Measurements from ENCODE around the gene CREM. TPM values are rescaled to one million over a fixed set of nuclear protein-coding genes. Genes with fewer than 3 reads are reported as not detected.

The CREM gene
- total and polyA plus RNA-seq, 10 of the 15 experiments (the other 5 are each of a cell fraction or from before 2014, with no cell fraction given) = 51.3 to 115 (median 70.6) TPM

- no peak for TF ChIP-seq ZNF592 (IDR thresholded peaks at IDR 0.05)
These were observed 40.0 kb downstream of the CREM start (continued) for GRCh38 chr10:35166607-35167006.

GRCh38 chr10:35167342-35167741 is 40.7 kb downstream of the CREM start:
- BruUV-seq (replicated peaks) = no TSS peak
- no peak for ATAC-seq
- TF ChIP-seq SKIL (IDR thresholded peaks at IDR 0.05; ENCODE audit: low read depth, poor library complexity, severe bottlenecking) (no peak), SMC3 (IDR thresholded peaks at IDR 0.05; ENCODE audit: borderline replicate concordance, low read length) (no peak), ZBTB33 (IDR thresholded peaks at IDR 0.05) (no peak), ZNF207 (IDR thresholded peaks at IDR 0.05; ENCODE audit: borderline replicate concordance) (no peak), PML (IDR thresholded peaks at IDR 0.05; ENCODE audit: low read length) (no peak), ZNF687 (IDR thresholded peaks at IDR 0.05) (no peak), RCOR1 (conservative IDR thresholded peaks at IDR 0.05; ENCODE audit: low read depth, low read length) (no peak), NFYA (IDR thresholded peaks at IDR 0.05; ENCODE audit: borderline replicate concordance, low read depth, low read length) (no peak)

More at GRCh38 chr10:35167342-35167741, 40.7 kb downstream of the CREM start:
- no peaks in the 10 kb centered on the region for H3K4me1 ChIP-seq (ENCODE audit: control insufficient read depth, insufficient read depth, low read length)
- WGBS (ENCODE audit: insufficient coverage, insufficient replicate concordance, low lambda C conversion rate, missing lambda C conversion rate) = 50% methylated on average over 2 of the region's 2 CpGs
- intact Hi-C loops (cut with micrococcal nuclease; ENCODE audit: unreplicated experiment) (no loop called here), in situ Hi-C loops (cut with MboI) (no loop called here)
- ChIA-PET POLR2A (no interaction called here), RAD21 (ENCODE audit: unreplicated experiment) (interaction anchor here (1.5 kb wide), 1 partner anchor 29 kb away, joined by 4 read pairs; no protein-coding TSS in a partner anchor), CTCF (interaction anchor here (1.3 kb wide), 1 partner anchor 12 kb away, joined by 5 read pairs; no protein-coding TSS in a partner anchor), SMC1A (ENCODE audit: uncharacterized antibody, unreplicated experiment) (no interaction called here)
- H2AFZ ChIP-seq (ENCODE audit: control insufficient read depth, low read depth, low read length) = no peak overlapping the region
- H3K27me3 ChIP-seq (replicated peaks in 1 of 2; ENCODE audit: control insufficient read depth in 2 of 2, insufficient read depth in 2 of 2, low read length in 1 of 2) = no peaks in the 10 kb centered on the region
- no peaks in the 10 kb centered on the region for H3K36me3 ChIP-seq (ENCODE audit: control insufficient read depth in 2 of 2, insufficient read depth in 2 of 2, low read length in 1 of 2)
- no peaks in the 10 kb centered on the region for H4K20me1 ChIP-seq (ENCODE audit: control insufficient read depth, insufficient read depth)
- H3K4me3 ChIP-seq = no peak overlapping the region
- H3K9me3 ChIP-seq (replicated peaks; ENCODE audit: control insufficient read depth, insufficient read depth, low read length) = peaks cover 1% of the 10 kb centered on the region; the same call in 1 of the 3 replicates
- H3K4me2 ChIP-seq (ENCODE audit: control insufficient read depth, insufficient read depth) = no peak overlapping the region
- no peak overlapping the region for H3K27ac ChIP-seq (ENCODE audit: control insufficient read depth, insufficient read depth)
- FAIRE-seq (no peak), DNase-seq (ENCODE audit: low read depth, low spot score) (no peak)
- H3K9ac ChIP-seq (ENCODE audit: control insufficient read depth, insufficient read depth, low read length) = no peak overlapping the region
- no peaks in the 10 kb centered on the region for H3K79me2 ChIP-seq (ENCODE audit: control insufficient read depth, insufficient read depth, low read length)

Measured in GM12878 (cell line).